Heart left ventricle (tissue), 16 donors: ENCODE results near the gene OLFML2A. TPM values are rescaled to one million over a fixed set of nuclear protein-coding genes. Genes with fewer than 3 reads are reported as not detected.
A peak's percentile ranks its signal among the peaks of the same experiment; 100 is the strongest.
"Not testable (repeated sequence)": the region's sequence is repeated elsewhere in the genome, so short reads cannot be mapped to it uniquely, and the experiment has no call there.

Experiments used
- ATAC-seq, 4 donors: fragments of 200-7000 bp; cut with Tn5 transposase; one replicate each; pipeline ENCODE4 v1.9.1; 2020 to 2022; ENCODE audit warnings: moderate library complexity in 4 of 4, mild to moderate bottlenecking in 3 of 4, moderate number of reproducible peaks in 1 of 4
- DNase-seq, 5 donors: peaks; one replicate each; pipeline ENCODE4 v3.0.0-alpha.2; 2020
- H3K27ac ChIP-seq, 12 donors: fragments of 200-600 bp; sonication (generic) in 4 of 12; one replicate each; pipeline versions ENCODE4 v1.5.0 to v1.8.0; 2016 to 2022; ENCODE audit warnings: mild to moderate bottlenecking in 2 of 12
- H3K27me3 ChIP-seq, 9 donors: fragments of 200-600 bp; sonication (generic) in 2 of 9; one replicate each; pipeline versions ENCODE4 v1.5.1 to v1.8.0; 2016 to 2022; ENCODE audit warnings: mild to moderate bottlenecking in 3 of 9
- H3K36me3 ChIP-seq, 9 donors: fragments of 200-600 bp; sonication (generic) in 2 of 9; one replicate each; pipeline versions ENCODE4 v1.5.0 to v1.8.0; 2018 to 2022; ENCODE audit warnings: mild to moderate bottlenecking in 2 of 9
- H3K4me1 ChIP-seq, 12 donors: fragments of 200-600 bp; sonication (generic) in 4 of 12; one replicate each; pipeline versions ENCODE4 v1.5.0 to v1.8.0; 2016 to 2022; ENCODE audit warnings: mild to moderate bottlenecking in 3 of 12
- H3K4me3 ChIP-seq, 12 donors: fragments of 200-600 bp; sonication (generic) in 4 of 12; one replicate each; pipeline versions ENCODE4 v1.5.0 to v1.8.0; 2017 to 2022; ENCODE audit warnings: mild to moderate bottlenecking in 9 of 12, moderate library complexity in 4 of 12
- H3K9me3 ChIP-seq, 12 donors: fragments of 200-600 bp; sonication (generic) in 4 of 12; one replicate each; pipeline versions ENCODE4 v1.5.0 to v1.8.0; 2016 to 2022; ENCODE audit warnings: mild to moderate bottlenecking in 1 of 12
- POLR2A ChIP-seq, 2 donors: fragments of 450-650 bp; IDR thresholded peaks; one replicate each; pipeline ENCODE4 v1.6.1; 2017; ENCODE audit warnings: antibody characterized with exemption in 2 of 2, mild to moderate bottlenecking in 2 of 2, moderate library complexity in 2 of 2
- WGBS, 4 donors: extraction: QIAGEN DNeasy Blood & Tissue Kit in 2 of 4; methylation state at CpG; one replicate each; pipeline versions ENCODE4 v1.1.5 to v1.1.7; 2013 to 2018; 5-methylcytosine and 5-hydroxymethylcytosine counted together
- intact Hi-C, 10 donors: fragments of 100-400 bp; cut with DNase I; formaldehyde crosslinking; loops; one replicate each; pipeline versions ENCODE4 v1.11.1 to v1.14.2; 2022
- polyA plus RNA-seq, 2 donors: library from polyadenylated mRNA; stranded (reverse); fragments of 200-250 nt; gene quantifications; one replicate each; pipeline ENCODE4 v1.2.3, GENCODE V29; 2013
- total RNA-seq, 9 donors: library from RNA; depleted of rRNA in 2 of 9; stranded (reverse); fragments of >200 nt in 2 of 9; fragmentation: NEBNext Ultra II Directional in 3 of 9; extraction: Animal tissue kit (Norgen Biotek cat#: 25700) in 3 of 9; gene quantifications; one replicate each; pipeline versions ENCODE4 v1.1.0 to v1.2.4, GENCODE V29; 2016 to 2023
- TF ChIP-seq, protein P1 (sequence below), 12 donors: fragments of 200-600 bp; sonication (generic) in 4 of 12; IDR thresholded peaks; one replicate each; pipeline versions ENCODE4 v1.5.0 to v1.8.0; 2018 to 2022; ENCODE audit warnings: antibody characterized with exemption in 12 of 12, mild to moderate bottlenecking in 5 of 12
- donor health status: ischemic (EF 13 %, LVEDD 7.1; RV severe dilation, severe dysfunction).
- donor health status: healthy with polysubstance abuse.
- donor health status: DM: no; HTN: yes; CAD: no.
- donor health status: DM: no; HTN: no; CAD: no.
- donor health status: ischemic (EF 25% LVEDD 6.9; RV normal size, moderate dysfunction).
- donor health status: ischemic (EF 25% LVEDD 5.7; RV mildly dilated, moderate dysfunction).
- donor health status: healthy.
- donor health status: DM: yes; HTN: yes; CAD: no.
- donor health status: ischemic (EF 35%, LVEDD 5.7; RV mildly dilated, moderate dysfunction).
- donor health status: nonischemic (EF 11% LVEDD 7.7; RV severe dilation, severe dysfunction).
- donor health status: DM: yes; HTN: yes; CAD: no.
- donor health status: PGD.
- donor health status: ischemic (EF 29% LVEDD 5.4; RV normal size, mild dysfunction).
- donor health status: nonischemic (EF 23%, LVEDD 6.1; RV moderate dilation, normal function).

The OLFML2A gene
- total and polyA plus RNA-seq, 11 donors: 8.5 to 71.1 (median 34.1) TPM

DNA sequence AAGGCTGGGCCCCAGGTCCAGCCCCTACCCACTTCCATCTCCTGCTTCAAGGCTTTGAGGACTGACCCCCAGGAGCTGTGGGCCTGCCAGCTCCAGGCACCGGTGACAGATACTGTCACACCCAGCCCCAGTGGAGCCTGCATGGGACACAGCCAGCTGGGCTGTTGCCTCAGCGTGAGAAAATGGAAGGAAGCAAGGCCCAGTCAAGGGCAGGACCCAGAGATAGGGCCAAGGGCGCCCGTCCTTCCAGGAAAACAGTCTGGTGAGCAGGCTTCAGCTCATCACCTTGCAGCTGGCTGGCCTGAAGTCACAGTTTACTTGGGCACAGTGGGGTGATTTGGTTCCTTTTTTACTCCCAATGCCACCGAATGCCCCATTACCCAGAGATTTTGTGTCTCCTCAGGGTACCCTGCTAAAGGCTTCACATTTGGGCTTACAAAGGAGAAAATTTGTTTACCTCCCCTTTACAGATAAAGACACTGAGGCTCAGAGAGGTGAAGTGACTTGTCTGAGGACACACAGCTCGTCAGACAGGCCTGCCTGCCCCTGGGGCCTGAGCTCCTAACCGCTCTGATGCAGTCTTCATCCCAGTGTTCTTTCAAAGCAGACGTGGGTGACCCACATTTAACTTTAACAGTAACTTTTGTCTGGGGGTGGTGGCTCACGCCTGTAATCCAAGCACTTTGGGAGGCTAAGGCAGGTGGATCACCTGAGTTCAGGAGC, 54.9 kb downstream of the OLFML2A start:
- Histone ChIP-seq H3K27ac (peak overlapping the region; percentile 34 to 93 (median 86)), H3K36me3 (no peaks in the 10 kb centered on the region), H3K27me3 (no peaks in the 10 kb centered on the region), H3K4me3 (no peak overlapping the region), H3K9me3 (no peaks in the 10 kb centered on the region), H3K4me1 (peaks cover 0 to 57% (median 41%) of the 10 kb centered on the region in 12 donors)
- intact Hi-C loops: loop anchor here in 2 of 10 donors (1.0 to 5.0 kb wide), 4 partner anchors 20 to 55 kb away; partner anchors contain the start of gene OLFML2A (in 2 of the 2)
- TF ChIP-seq POLR2A (IDR thresholded peaks at IDR 0.05): no peak
- TF ChIP-seq, protein P1, sequence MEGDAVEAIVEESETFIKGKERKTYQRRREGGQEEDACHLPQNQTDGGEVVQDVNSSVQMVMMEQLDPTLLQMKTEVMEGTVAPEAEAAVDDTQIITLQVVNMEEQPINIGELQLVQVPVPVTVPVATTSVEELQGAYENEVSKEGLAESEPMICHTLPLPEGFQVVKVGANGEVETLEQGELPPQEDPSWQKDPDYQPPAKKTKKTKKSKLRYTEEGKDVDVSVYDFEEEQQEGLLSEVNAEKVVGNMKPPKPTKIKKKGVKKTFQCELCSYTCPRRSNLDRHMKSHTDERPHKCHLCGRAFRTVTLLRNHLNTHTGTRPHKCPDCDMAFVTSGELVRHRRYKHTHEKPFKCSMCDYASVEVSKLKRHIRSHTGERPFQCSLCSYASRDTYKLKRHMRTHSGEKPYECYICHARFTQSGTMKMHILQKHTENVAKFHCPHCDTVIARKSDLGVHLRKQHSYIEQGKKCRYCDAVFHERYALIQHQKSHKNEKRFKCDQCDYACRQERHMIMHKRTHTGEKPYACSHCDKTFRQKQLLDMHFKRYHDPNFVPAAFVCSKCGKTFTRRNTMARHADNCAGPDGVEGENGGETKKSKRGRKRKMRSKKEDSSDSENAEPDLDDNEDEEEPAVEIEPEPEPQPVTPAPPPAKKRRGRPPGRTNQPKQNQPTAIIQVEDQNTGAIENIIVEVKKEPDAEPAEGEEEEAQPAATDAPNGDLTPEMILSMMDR (IDR thresholded peaks at IDR 0.05): no peak
- peak; percentile 79 to 93 (median 85) for DNase-seq
- 26 to 41% (median 39%) methylated on average over 8 to 9 of the region's 9 CpGs for WGBS, 4 donors
- peak; percentile 86 to 93 (median 90) for ATAC-seq

DNA sequence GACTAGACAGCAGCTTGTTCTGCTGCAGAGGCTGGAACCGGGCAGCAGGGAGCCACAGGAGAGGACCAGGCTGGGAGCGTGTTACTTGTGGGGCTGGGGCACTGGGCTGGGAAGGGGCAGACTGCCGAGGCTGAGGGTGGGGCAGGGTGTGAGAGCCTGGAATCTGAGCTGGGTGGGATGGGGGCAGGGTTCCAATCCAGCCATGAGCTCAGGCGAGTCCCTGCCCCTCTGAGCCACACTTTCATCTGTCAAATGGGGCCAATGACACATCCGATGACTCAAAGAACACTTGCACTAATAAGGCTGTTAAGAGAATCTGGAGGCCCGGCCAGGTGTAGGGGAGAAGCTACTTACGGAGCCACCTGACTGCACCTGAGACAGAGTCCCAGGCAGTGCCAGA, 57.7 kb downstream of the OLFML2A start:
- peak overlapping the region; percentile 75 to 95 (median 88) for H3K27ac ChIP-seq

DNA sequence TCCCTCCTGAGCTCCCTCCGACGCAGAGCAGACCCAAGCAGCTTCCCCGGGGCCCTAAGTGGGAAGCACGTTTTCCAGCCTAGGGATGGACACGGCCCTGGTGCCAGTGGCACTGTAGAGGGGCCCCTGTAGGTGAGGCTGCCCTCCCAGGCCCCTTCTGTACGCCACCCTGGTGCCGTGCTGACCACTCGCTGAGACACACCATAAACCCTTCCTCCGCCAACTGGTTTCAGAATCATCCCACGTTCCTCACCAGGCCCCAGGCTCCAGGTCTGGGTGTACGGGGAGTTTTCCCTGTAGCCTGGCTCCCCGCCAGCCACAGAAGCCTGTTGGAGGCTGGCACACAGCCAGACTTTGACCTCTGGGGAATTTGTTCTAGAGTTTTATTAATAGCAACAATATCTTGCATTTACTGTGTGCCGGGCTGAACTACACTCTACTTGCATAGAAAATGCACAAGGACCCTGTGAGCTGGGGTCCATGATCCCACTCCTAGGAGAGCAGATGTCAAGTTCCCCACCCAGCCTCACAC, 58.2 kb downstream of the OLFML2A start:
- TF ChIP-seq, protein P1 (IDR thresholded peaks at IDR 0.05): no peak
- H3K27me3 ChIP-seq: no peaks in the 10 kb centered on the region
- H3K36me3 ChIP-seq: no peaks in the 10 kb centered on the region
- DNase-seq (peak; percentile 91 to 96 (median 91)), ATAC-seq (peak; percentile 45 to 62 (median 54))
- H3K9me3 ChIP-seq: no peaks in the 10 kb centered on the region
- intact Hi-C loops: loop anchor here in 1 of 10 donors (2.0 to 5.0 kb wide), 2 partner anchors 18 to 38 kb away; partner anchors contain the start of gene WDR38
- peak overlapping the region in 2 of 12 donors; percentile 4 to 14 for H3K4me3 ChIP-seq
- WGBS, 4 donors: 7 to 20% (median 16%) methylated on average over 9 to 13 of the region's 13 CpGs
- peaks cover 0 to 58% (median 41%) of the 10 kb centered on the region in 12 donors for H3K4me1 ChIP-seq
- H3K27ac ChIP-seq: peak overlapping the region; percentile 75 to 95 (median 88)

More for the DNA sequence above, 57.7 kb downstream of the OLFML2A start:
- ATAC-seq (peak in 3 of 4 donors; percentile 2 to 26 (median 21)), DNase-seq (peak in 2 of 5 donors; percentile 48 to 70)
- no peak for TF ChIP-seq POLR2A (IDR thresholded peaks at IDR 0.05)
- TF ChIP-seq, protein P1 (IDR thresholded peaks at IDR 0.05): no peak
- Histone ChIP-seq H3K4me3 (peak overlapping the region in 1 of 12 donors; percentile 4), H3K36me3 (no peaks in the 10 kb centered on the region), H3K27me3 (no peaks in the 10 kb centered on the region), H3K9me3 (no peaks in the 10 kb centered on the region), H3K4me1 (peaks cover 0 to 53% (median 41%) of the 10 kb centered on the region in 12 donors)
- 41 to 53% (median 44%) methylated on average over 6 to 7 of the region's 7 CpGs for WGBS, 4 donors
- intact Hi-C loops: loop anchor here in 3 of 10 donors (2.0 to 5.0 kb wide), 3 partner anchors 18 to 57 kb away; partner anchors contain the start of genes OLFML2A (in 2 of the 3) and WDR38 (in 1 of the 3)

DNA sequence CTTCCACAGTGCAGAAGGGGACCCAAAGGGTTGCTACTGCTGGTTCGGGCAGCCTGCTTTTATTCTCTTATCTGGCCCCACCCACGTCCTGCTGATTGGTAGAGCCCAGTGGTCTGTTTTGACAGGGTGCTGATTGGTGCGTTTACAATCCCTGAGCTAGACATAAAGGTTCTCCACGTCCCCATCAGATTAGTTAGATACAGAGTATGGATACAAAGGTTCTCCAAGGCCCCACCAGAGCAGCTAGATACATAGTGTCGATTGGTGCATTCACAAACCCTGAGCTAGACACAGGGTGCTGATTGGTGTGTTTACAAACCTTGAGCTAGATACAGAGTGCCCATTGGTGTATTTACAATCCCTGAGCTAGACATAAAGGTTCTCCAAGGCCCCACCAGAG, 61.2 kb downstream of the OLFML2A start:
- H3K4me3 ChIP-seq, H3K27ac ChIP-seq, ATAC-seq, DNase-seq, H3K9me3 ChIP-seq, H3K27me3 ChIP-seq, H3K36me3 ChIP-seq: not testable (repeated sequence)
- WGBS, 4 donors: 69 to 80% (median 73%) methylated on average over 5 of the region's 5 CpGs
- intact Hi-C loops: loop anchor here in 1 of 10 donors (5.0 kb wide), 1 partner anchor 41 kb away; no protein-coding TSS in a partner anchor
- peaks cover 0 to 43% (median 24%) of the 10 kb centered on the region in 12 donors for H3K4me1 ChIP-seq

DNA sequence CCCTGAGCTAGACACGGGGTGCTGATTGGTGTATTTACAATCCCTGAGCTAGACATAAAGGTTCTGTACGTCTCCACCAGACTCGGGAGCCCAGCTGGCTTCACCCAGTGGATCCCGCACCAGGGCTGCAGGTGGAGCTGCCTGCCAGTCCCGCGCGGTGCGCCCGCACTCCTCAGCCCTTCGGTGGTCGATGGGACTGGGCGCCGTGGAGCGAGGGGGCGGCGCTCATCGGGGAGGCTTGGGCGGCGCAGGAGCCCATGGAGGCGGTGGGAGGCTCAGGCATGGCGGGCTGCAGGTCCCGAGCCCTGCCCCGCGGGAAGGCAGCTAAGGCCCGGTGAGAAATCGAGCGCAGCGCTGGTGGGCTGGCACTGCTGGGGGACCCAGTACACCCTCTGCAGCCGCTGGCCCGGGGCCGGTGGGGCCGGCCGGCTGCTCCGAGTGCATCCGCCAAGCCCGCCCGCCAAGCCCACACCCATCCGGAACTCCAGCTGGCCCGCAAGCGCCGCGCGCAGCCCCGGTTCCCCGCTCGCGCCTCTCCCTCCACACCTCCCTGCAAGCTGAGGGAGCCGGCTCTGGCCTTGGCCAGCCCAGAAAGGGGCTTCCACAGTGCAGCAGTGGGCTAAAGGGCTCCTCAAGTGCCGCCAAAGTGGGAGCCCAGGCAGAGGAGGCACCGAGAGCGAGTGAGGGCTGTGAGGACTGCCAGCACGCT, 61.8 kb downstream of the OLFML2A start:
- not testable (repeated sequence) for H3K27me3 ChIP-seq, H3K36me3 ChIP-seq, DNase-seq, H3K9me3 ChIP-seq, H3K27ac ChIP-seq, ATAC-seq
- Histone ChIP-seq H3K4me1 (peaks cover 0 to 41% (median 22%) of the 10 kb centered on the region in 12 donors), H3K4me3 (peak overlapping the region in 1 of 12 donors; percentile 36)
- intact Hi-C loops: loop anchor here in 1 of 10 donors (5.0 kb wide), 1 partner anchor 41 kb away; no protein-coding TSS in a partner anchor
- WGBS, 4 donors: 73 to 90% (median 84%) methylated on average over 11 to 47 of the region's 52 CpGs
